Natural killer cell treated with Interleukin-12 subunit alpha and Interleukin-12 subunit beta and Interleukin-15 and Interleukin-18, amount 100 ng/mL, for 72 hours (primary cell): Measurements from ENCODE around the gene RNF225. TPM values are rescaled to one million over a fixed set of nuclear protein-coding genes. Genes with fewer than 3 reads are reported as not detected.
"Not testable (repeated sequence)": the region's sequence is repeated elsewhere in the genome, so short reads cannot be mapped to it uniquely, and the experiment has no call there.

ENCODE experiments used
- ATAC-seq, 2 donors: fragments of 150-1000 bp; cut with Tn5 transposase in 1 of 2; sonication (Bioruptor Pico), chemical (Tn5 transposase) in 1 of 2; 2 replicates each; pipeline ENCODE4 v1.10.0; 2021
- DNase-seq: peaks from one replicate; pipeline ENCODE4 v3.0.0; 2022; ENCODE audit warnings: low spot score
- H3K27ac Mint-ChIP-seq, 2 donors: 1 replicate in 1 of 2; 2 replicates in 1 of 2; pipeline ENCODE4 v1.8.0; 2022; ENCODE audit warnings: mixed read lengths in 2 of 2, mild to moderate bottlenecking in 1 of 2, moderate library complexity in 1 of 2
- H3K27me3 Mint-ChIP-seq, 2 donors: 1 replicate in 1 of 2; 2 replicates in 1 of 2; pipeline ENCODE4 v1.8.0; 2022; ENCODE audit warnings: mixed read lengths in 2 of 2
- H3K36me3 Mint-ChIP-seq: one replicate; pipeline ENCODE4 v1.8.0; 2022; ENCODE audit warnings: mixed read lengths
- H3K4me1 Mint-ChIP-seq, 2 donors: 1 replicate in 1 of 2; 2 replicates in 1 of 2; pipeline ENCODE4 v1.8.0; 2022; ENCODE audit warnings: low read depth in 2 of 2, mixed read lengths in 2 of 2, mild to moderate bottlenecking in 1 of 2
- H3K4me3 Mint-ChIP-seq: one replicate; pipeline ENCODE4 v1.8.0; 2022; ENCODE audit warnings: mixed read lengths
- H3K9me3 Mint-ChIP-seq: 2 replicates; pipeline ENCODE4 v1.8.0; 2022; ENCODE audit warnings: mixed read lengths
- total RNA-seq, 2 donors: library from RNA; stranded (reverse); gene quantifications; one replicate each; pipeline ENCODE4 v1.2.3, GENCODE V29; 2022

Gene RNF225
- total RNA-seq, 2 donors from 2014 or later, result 0.59 to 3.2 TPM

DNA sequence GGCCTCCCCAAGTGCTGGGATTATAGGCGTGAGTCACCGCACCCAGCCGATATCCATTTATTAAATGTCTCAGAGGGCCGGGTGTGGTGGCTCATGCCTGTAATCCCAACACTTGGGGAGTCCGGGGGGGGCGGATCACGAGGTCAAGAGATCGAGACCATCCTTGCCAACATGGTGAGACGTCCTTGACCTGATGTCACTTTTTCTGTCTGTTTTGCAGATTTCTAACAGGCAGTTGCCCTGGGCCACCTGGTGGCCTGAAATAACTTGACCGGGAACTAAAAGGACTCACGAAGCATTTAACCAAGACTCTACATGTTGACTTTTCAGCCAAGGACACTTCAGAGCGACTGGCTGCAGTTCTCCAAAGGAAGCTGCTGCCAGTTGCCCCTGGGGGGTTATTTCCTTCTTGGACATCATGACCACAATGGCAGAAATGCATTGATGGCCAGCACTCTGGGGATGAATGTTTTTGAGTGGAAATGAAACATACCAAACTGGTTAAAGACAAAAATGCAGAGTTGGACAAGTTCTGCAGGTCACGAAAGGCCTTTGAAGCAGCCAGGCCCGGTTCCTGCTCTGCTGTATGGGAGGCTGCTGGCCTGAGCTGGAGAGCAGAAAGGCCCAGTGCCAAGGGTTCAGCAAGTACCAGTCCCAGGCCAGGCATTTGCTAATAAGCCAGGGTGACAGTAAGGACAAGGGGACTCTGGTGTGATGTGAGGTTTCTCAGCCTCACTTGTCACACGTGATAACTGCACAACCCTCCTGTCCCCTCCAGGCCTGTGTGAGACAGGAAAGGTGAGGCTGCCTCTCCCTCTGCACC lies 22.9 kb upstream of the RNF225 start:
- Mint-ChIP-seq H3K27ac (no peak overlapping the region), H3K27me3 (no peaks in the 10 kb centered on the region), H3K4me1 (peaks cover 0 to 3% of the 10 kb centered on the region in 2 donors), H3K36me3 (no peaks in the 10 kb centered on the region), H3K4me3 (no peak overlapping the region), H3K9me3 (no peaks in the 10 kb centered on the region)
- ATAC-seq (no peak), DNase-seq (no peak)

DNA sequence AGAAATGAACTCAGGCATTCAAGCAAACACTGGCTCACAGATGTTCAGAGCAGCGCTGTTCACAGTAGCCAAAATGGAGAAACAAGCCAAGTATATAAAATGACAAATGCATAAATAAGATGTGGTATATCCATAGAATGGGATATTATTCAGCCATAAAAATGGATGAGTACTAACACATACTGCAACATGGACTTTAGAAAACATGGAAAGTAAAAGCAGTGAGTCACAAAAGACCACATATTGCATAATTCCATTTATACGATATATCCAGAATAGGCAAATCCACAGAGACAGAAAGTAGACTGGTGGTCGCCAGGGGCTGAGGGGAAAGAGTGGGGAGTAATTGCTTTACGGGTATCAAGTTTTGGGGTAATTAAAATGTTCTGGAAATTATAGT lies 21.3 kb upstream of the RNF225 start:
- no peaks in the 10 kb centered on the region for H3K9me3 Mint-ChIP-seq
- no peak for DNase-seq
- H3K36me3 Mint-ChIP-seq, result no peaks in the 10 kb centered on the region

DNA sequence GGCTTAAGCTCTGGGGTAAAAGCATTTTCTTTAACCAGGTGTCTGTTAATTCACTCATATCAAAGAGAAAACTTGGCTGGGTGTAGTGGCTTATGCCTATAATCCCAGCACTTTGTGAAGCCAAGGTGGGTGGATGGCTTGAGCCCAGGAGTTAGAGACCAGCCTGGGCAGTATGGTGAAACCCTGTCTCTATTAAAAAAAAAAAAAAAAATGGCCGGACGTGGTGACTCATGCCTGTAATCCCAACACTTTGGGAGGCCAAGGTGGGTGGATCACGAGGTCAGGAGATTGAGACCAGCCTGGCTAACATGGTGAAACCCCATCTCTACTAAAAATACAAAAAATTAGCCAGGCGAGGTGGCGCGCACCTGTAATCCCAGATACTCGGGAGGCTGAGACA lies 18.7 kb upstream of the RNF225 start:
- H3K27me3 Mint-ChIP-seq, H3K36me3 Mint-ChIP-seq, H3K9me3 Mint-ChIP-seq, H3K4me3 Mint-ChIP-seq, ATAC-seq, H3K27ac Mint-ChIP-seq, DNase-seq: not testable (repeated sequence)
- peaks cover 12% of the 10 kb centered on the region in 2 donors for H3K4me1 Mint-ChIP-seq

More for the DNA sequence above, 21.3 kb upstream of the RNF225 start:
- Mint-ChIP-seq H3K27me3 (no peaks in the 10 kb centered on the region), H3K4me3 (no peak overlapping the region), H3K27ac (no peak overlapping the region), H3K4me1 (peaks cover 0 to 3% of the 10 kb centered on the region in 2 donors)
- ATAC-seq, result no peak

DNA sequence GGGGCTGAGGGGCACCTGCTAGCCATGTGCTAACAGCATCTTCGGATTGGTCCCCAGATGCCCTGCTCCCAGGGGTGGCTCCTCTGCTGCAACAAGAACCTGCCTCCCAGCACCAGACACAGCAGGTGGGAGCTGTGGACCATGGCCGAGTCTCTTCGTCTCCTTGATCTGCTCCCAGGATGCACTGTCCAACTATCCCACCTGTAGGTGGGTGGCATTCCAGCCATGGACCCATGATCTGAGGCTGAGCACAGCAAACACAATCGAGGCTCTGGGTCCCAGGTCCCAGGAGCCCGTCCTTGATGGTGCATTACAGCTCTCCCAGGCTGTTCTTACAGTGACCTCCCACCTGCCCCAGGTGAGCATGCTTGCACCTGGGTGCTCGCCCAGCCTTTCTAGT lies 16.2 kb upstream of the RNF225 start:
- DNase-seq (no peak), ATAC-seq (no peak)
- Mint-ChIP-seq H3K9me3 (no peaks in the 10 kb centered on the region), H3K27ac (peak overlapping the region; percentile 83 to 95), H3K4me1 (peaks cover 14 to 17% of the 10 kb centered on the region in 2 donors), H3K27me3 (no peaks in the 10 kb centered on the region), H3K4me3 (peak overlapping the region; percentile 91), H3K36me3 (no peaks in the 10 kb centered on the region)

DNA sequence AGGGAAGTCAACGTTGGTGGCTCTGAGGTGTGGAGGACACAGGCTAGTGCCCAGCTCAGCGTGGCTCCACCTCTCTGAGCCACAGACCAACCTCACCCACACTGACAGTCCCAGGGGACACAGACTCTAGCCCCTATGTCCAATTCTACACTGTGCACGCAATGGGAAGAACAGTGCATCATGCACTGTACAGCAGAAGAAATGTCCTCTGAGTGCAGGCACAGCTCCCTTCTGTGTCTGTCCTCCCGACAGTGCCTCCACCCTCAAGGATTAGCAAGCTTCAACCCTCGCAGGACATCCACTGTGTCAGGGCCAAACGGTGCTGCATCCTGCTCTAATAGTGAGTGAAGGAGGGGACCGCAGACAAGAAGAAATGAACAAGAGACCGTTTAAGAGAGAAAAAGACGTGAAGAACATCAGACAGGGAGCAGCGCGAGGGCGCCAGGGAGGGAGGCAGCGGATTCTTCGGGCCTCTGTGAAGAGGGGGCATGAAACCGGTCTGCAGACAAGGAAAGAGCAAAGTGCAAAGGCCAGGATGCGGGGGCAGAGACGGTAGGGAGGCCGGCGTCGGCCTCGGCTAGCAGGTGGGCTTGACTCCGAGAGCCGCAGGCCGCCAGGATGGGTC lies 15.3 kb upstream of the RNF225 start:
- ATAC-seq, result no peak
- H3K27me3 Mint-ChIP-seq, result no peaks in the 10 kb centered on the region
- peak overlapping the region; percentile 83 to 95 for H3K27ac Mint-ChIP-seq
- peaks cover 14 to 17% of the 10 kb centered on the region in 2 donors for H3K4me1 Mint-ChIP-seq
- DNase-seq, result no peak
- H3K9me3 Mint-ChIP-seq, result no peaks in the 10 kb centered on the region
- no peaks in the 10 kb centered on the region for H3K36me3 Mint-ChIP-seq
- peak overlapping the region; percentile 91 for H3K4me3 Mint-ChIP-seq

DNA sequence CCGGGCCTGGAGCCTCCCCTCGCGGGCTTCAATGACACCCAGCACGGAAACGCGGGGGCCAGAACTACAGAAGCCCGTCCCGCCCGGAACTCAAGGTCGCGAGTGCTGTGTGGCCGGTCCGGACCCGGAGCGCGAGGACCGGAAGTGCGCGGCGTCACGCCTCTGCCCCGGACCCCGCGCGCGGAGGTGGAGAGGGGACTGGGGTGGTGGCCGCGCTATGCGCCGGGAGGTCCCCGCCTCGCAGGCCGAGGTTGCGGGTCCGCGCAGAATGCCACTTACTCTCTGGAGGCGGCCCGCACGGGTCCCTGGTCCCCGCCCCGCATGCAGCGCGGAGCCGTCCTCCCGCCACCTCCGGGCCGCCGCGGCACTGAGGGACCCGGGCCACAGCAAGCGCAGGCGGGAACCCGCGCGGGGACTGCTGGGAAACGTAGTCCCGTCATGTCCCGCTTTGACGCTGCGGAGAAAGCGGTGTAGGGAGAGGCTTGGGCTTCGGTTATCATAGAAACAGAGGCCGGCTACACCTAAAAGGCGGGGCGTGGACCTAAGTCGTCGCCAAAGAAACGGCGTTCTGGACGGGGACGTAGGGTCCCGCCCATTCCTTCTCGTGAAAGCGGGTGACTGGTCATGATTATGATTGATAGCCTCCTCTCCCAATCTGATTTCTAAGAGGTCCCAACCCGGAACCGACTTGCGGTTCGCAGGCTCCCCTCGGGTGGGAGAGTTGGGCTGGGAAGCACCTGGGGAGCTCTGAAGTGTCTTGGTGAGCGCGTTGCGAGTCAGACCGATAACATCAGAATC lies 14.6 kb upstream of the RNF225 start, which contains the start of gene ZNF837:
ZNF837 (minus strand) TSS at position 369 of the 798 bp plus-strand sequence. CDS start 11,698 bp downstream, outside the sequence.
- no peaks in the 10 kb centered on the region for H3K36me3 Mint-ChIP-seq
- H3K27me3 Mint-ChIP-seq, result no peaks in the 10 kb centered on the region
- H3K4me3 Mint-ChIP-seq, result peak within 1 kb of the TSS; percentile 91
- H3K4me1 Mint-ChIP-seq, result peaks cover 17 to 18% of the 10 kb centered on the region in 2 donors
- DNase-seq, result peak; percentile 99
- peak; percentile 92 to 94 for ATAC-seq
- H3K9me3 Mint-ChIP-seq, result no peaks in the 10 kb centered on the region
- H3K27ac Mint-ChIP-seq, result peak within 1 kb of the TSS; percentile 83 to 95

DNA sequence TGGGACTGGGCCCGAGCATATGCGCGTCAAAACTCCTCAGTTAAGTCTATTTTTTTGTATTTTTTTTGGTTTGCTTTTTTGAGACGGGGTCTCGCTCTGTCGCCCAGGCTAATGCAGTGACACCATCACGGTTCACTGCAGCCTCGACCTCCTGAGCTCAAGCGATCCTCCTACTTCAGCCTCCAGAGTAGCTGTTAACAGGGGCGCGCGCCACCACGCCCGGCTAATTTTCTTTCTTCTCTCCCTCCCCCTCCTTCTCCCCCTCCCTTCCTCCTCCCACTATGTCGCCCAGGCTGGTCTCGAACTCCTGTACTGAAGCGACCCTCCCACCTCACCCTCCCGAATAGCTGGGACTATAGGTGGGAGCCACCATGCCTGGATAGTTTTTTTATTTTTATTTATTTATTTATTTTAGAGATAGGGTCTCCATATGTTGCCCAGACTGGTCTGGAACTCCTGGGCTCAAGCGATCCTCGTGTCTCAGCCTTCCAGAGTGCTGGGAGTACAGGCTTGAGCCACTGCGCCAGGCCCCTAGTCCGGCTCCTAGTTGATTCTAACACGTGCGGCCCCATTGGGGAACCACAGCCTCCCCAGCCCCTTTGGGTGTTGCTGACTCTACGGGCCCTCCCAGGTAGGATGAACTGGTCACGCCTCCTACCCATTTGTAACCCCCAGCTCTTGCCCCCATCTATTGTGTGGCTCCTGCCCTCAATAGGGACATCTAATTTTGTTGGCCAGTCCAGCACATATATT lies 13.8 kb upstream of the RNF225 start:
- Mint-ChIP-seq H3K27ac (peak overlapping the region; percentile 83 to 95), H3K36me3 (no peaks in the 10 kb centered on the region), H3K4me1 (peaks cover 17 to 18% of the 10 kb centered on the region in 2 donors), H3K4me3 (peak overlapping the region; percentile 91), H3K27me3 (no peaks in the 10 kb centered on the region), H3K9me3 (no peaks in the 10 kb centered on the region)
- no peak for ATAC-seq
- DNase-seq, result no peak

DNA sequence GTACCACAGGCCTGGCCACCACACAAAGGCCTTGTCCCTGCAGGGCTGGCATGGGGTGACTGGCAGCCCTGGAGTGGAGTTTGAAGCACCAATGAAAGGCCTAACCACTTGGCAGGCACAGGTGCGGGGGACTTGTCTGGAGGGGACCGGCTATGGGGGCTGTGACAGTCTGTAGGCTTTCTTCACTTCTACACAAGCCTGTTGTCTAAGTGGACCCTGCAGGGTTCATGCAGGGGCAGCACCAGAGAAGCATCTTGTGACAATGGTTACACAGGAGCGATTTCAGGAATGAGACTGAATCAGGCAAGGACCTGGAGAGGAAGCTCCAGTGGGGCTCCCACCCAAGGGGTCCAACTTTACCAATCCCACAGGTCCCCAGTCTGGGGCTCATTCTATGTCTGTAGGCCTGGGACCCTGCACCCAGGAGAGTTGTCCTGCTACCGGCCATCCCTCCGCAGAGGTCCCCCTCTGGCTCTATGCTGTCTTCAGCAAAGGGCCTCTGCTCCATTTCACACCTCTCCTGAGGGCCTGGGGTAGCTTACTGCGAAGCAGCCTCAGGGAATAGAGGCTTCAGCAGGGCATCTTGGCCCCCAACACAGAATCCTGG lies 12.4 kb upstream of the RNF225 start:
- no peak overlapping the region for H3K4me3 Mint-ChIP-seq
- no peaks in the 10 kb centered on the region for H3K9me3 Mint-ChIP-seq
- H3K4me1 Mint-ChIP-seq, result peaks cover 26 to 30% of the 10 kb centered on the region in 2 donors
- H3K36me3 Mint-ChIP-seq, result peaks cover 4% of the 10 kb centered on the region
- no peak for DNase-seq
- no peak for ATAC-seq
- no peaks in the 10 kb centered on the region for H3K27me3 Mint-ChIP-seq
- H3K27ac Mint-ChIP-seq, result peak overlapping the region; percentile 67 to 95

DNA sequence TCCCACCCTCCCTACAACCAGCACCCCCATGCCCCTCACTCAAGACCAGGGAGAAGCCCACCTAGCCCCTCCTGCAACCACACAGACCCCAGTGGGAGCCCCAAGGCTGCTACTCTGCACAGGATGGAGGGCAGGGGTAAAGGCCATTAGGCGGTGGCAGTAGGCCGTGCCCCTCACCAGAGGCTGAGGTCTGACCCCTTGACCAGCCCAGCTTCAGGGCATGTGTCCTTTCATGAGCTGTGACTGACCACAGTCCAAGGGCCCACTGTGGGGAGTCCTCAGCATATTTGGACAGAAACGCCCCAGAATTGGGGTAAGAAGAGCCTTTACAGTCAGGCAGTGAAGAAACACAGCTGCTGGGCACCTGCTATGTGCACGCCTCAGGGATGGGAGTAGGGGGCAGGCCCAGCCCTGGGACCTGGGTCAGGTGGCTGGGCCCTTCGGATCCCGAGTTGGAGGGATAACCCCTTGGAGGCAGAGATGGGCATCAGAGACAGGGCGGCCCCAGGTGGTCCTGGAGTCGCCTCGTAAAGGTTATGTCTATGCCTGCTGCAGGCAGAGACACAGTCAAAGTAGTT lies 10.1 kb upstream of the RNF225 start:
- DNase-seq, result no peak
- H3K27ac Mint-ChIP-seq, result peak overlapping the region; percentile 93 to 95
- H3K9me3 Mint-ChIP-seq, result no peaks in the 10 kb centered on the region
- peak overlapping the region; percentile 90 for H3K4me3 Mint-ChIP-seq
- ATAC-seq, result no peak
- H3K4me1 Mint-ChIP-seq, result peaks cover 21 to 29% of the 10 kb centered on the region in 2 donors
- H3K36me3 Mint-ChIP-seq, result peaks cover 14% of the 10 kb centered on the region
- no peaks in the 10 kb centered on the region for H3K27me3 Mint-ChIP-seq

DNA sequence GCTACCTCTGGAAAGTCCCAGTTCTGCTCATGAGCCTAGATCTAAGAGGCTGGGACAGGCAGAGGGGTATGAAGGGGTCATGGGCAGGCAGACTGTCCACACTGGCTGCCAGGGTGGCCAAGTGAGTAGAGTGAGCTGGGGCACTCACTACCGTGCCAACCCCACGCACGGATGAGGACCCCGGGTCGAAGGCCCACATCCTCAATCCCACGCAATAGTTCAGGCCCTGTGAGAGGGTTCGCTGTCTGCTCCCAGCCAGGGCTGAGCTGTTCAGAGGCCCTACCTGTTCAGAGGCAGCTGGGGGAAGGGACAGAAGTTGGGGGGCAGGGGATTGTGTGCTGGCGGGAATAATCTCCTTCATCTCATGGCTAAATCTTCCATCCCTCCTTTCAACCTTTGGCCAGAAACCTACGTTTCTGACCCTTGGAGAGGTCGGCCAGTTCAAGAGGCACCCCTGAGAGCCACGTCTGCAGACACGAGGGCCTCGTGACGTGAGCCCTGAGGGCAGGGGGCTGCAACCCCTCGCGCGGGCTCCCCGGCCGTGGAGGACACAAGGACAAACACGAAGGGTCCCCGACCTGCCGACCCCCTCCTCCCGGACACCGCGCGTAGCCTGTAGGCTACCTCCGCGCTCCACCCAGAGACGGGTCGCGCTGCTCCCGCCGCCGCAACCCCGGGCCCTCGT lies 9.4 kb upstream of the RNF225 start:
- DNase-seq, result no peak
- Mint-ChIP-seq H3K4me1 (peaks cover 25 to 32% of the 10 kb centered on the region in 2 donors), H3K27ac (peak overlapping the region; percentile 93 to 95), H3K4me3 (peak overlapping the region; percentile 90), H3K27me3 (no peaks in the 10 kb centered on the region), H3K36me3 (peaks cover 14% of the 10 kb centered on the region), H3K9me3 (no peaks in the 10 kb centered on the region)
- ATAC-seq, result peak; percentile 0 to 12

DNA sequence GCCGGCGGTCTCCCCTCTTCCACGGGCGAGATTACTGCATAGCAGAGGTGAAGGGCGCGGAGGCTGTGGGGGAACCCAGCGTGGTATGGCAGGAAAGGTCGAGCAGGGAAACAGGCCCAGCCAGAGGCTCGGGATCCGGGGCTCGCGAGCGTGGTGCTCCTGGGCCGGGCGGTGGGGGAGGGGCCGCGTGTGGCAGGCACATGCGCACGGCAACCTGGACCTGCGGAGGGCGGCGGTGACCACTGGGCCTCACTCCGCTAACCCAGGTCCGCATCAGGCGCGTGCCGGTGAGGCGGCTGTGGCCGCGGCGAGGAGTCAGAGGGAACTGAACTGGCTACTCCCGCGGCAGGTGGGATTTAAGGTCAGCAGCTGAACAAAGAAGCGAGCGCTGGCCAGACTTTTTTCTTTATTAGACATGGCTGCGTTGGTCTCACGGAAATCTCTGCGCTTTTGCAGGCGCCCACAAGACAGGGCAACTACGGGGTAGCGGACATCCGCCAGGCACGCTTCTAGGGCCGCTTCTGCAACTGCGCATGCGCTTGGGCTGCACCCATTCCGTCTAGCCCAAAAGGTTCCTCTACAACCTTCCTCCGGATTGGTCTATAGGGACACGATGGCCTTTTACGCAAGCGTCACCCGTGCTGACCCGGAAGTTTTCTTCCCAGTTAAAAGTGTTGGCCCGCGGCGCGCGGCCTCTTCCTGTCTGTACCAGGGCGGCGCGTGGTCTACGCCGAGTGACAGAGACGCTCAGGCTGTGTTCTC lies 8.7 kb upstream of the RNF225 start, which contains the start of gene RPS5:
RPS5 (plus strand) TSS at position 694 of the 762 bp plus-strand sequence. CDS start 869 bp downstream, outside the sequence.
- Mint-ChIP-seq H3K9me3 (no peaks in the 10 kb centered on the region), H3K4me3 (peak within 1 kb of the TSS; percentile 90), H3K27me3 (no peaks in the 10 kb centered on the region), H3K4me1 (peaks cover 25 to 33% of the 10 kb centered on the region in 2 donors), H3K36me3 (peaks cover 14% of the 10 kb centered on the region), H3K27ac (peak within 1 kb of the TSS; percentile 93 to 95)
- peak; percentile 97 for DNase-seq
- ATAC-seq, result peak; percentile 95 to 97
